SK-N-SH (cell line): ENCODE measurements around the gene TRMT1. TPM values are rescaled to one million over a fixed set of nuclear protein-coding genes. Genes with fewer than 3 reads are reported as not detected.
A peak's percentile ranks its signal among the peaks of the same experiment; 100 is the strongest.

Source experiments
- CTCF ChIA-PET: fragments of 300-600, 350-600 bp; formaldehyde crosslinking; extraction: SDS; loops from one replicate; lab custom pipeline; 2021; lab: Yijun Ruan, JAX
- POLR2A ChIA-PET: fragments of 350-600 bp; sonication (Branson Sonifier 250); formaldehyde crosslinking; extraction: SDS; loops from one replicate; lab custom pipeline; 2020; ENCODE audit warnings: antibody characterized with exemption, inconsistent platforms; lab: Yijun Ruan, JAX
- DNase-seq: peaks from one replicate; pipeline ENCODE4 v3.0.0; 2012
- H2AFZ ChIP-seq: fragments of 200-600 bp; sonication (generic); 2 replicates; pipeline ENCODE4 v1.8.1; 2016; ENCODE audit warnings: antibody characterized with exemption, mild to moderate bottlenecking, low read depth
- H3F3A ChIP-seq: fragments of 200-600 bp; sonication (generic); replicated peaks from 2 replicates; pipeline ENCODE3; 2016; ENCODE audit warnings: antibody characterized with exemption, mild to moderate bottlenecking; ENCODE audit not compliant: insufficient read depth
- H3K27ac ChIP-seq, 2 experiments: fragments of 200-500 bp in 1 of 2; fragments of 200-600 bp in 1 of 2; sonication (Bioruptor generic) in 1 of 2; sonication (generic), shearing (Covaris generic) in 1 of 2; 2 replicates each; pipeline versions ENCODE4 v1.5.1 to v1.6.1; 2014 to 2016; ENCODE audit warnings: low read depth in 2 of 2, inconsistent platforms in 1 of 2, low read length in 1 of 2, mild to moderate bottlenecking in 1 of 2, mixed read lengths in 1 of 2
- H3K27me3 ChIP-seq: fragments of 200-600 bp; sonication (generic), shearing (Covaris generic); 2 replicates; pipeline ENCODE4 v1.6.1; 2016; ENCODE audit warnings: mixed run types; ENCODE audit not compliant: insufficient read depth
- H3K36me3 ChIP-seq, 2 experiments: fragments of 200-500 bp in 1 of 2; fragments of 200-600 bp in 1 of 2; sonication (Bioruptor generic) in 1 of 2; sonication (generic) in 1 of 2; replicated peaks in 1 of 2; 2 replicates each; pipeline versions ENCODE3 to v1.5.1; 2014 to 2016; ENCODE audit warnings: low read length in 1 of 2, mild to moderate bottlenecking in 1 of 2; ENCODE audit not compliant: insufficient read depth in 2 of 2, control insufficient read depth in 1 of 2
- H3K4me1 ChIP-seq, 2 experiments: fragments of 200-500 bp in 1 of 2; fragments of 200-600 bp in 1 of 2; sonication (Bioruptor generic) in 1 of 2; sonication (generic), shearing (Covaris generic) in 1 of 2; 2 replicates each; pipeline versions ENCODE4 v1.5.1 to v1.6.1; 2014 to 2016; ENCODE audit warnings: low read depth in 1 of 2, low read length in 1 of 2, mixed run types in 1 of 2; ENCODE audit not compliant: insufficient read depth in 2 of 2, control insufficient read depth in 1 of 2
- H3K4me2 ChIP-seq: fragments of 200-600 bp; sonication (generic), shearing (Covaris generic); 2 replicates; pipeline ENCODE4 v1.6.1; 2017; ENCODE audit warnings: mixed run types
- H3K4me3 ChIP-seq, 2 experiments: fragments of 200-500 bp in 1 of 2; fragments of 200-600 bp in 1 of 2; sonication (Bioruptor generic) in 1 of 2; sonication (generic), shearing (Covaris generic) in 1 of 2; 2 replicates each; pipeline versions ENCODE4 v1.5.1 to v1.8.1; 2014 to 2016; ENCODE audit warnings: low read depth in 2 of 2, inconsistent platforms in 1 of 2, low read length in 1 of 2, mild to moderate bottlenecking in 1 of 2, mixed read lengths in 1 of 2, moderate library complexity in 1 of 2
- H3K79me2 ChIP-seq: fragments of 200-600 bp; sonication (generic); 2 replicates; pipeline ENCODE4 v1.8.1; 2017; ENCODE audit warnings: mild to moderate bottlenecking; ENCODE audit not compliant: insufficient read depth
- H3K9ac ChIP-seq: fragments of 200-600 bp; sonication (generic); 2 replicates; pipeline ENCODE4 v1.6.1; 2017; ENCODE audit warnings: mixed run types
- H3K9me2 ChIP-seq: fragments of 200-600 bp; sonication (generic); 2 replicates; pipeline ENCODE4 v1.6.1; 2017; ENCODE audit warnings: mixed run types
- H3K9me3 ChIP-seq: fragments of 200-600 bp; sonication (generic); 2 replicates; pipeline ENCODE4 v1.6.1; 2017; ENCODE audit warnings: mixed run types, mild to moderate bottlenecking, moderate library complexity
- H4K20me1 ChIP-seq: fragments of 200-600 bp; sonication (generic); 2 replicates; pipeline ENCODE4 v1.6.1; 2017; ENCODE audit warnings: mild to moderate bottlenecking, mixed run types; ENCODE audit not compliant: insufficient read depth
- CTCF ChIP-seq: fragments of 200-600 bp; sonication (generic); IDR thresholded peaks from 2 replicates; pipeline ENCODE4 v1.6.1; 2017; ENCODE audit warnings: antibody characterized with exemption, mild to moderate bottlenecking, moderate library complexity
- FOSL2 ChIP-seq: IDR thresholded peaks from 2 replicates; pipeline ENCODE4 v1.4.0; 2012; ENCODE audit warnings: low read depth, mild to moderate bottlenecking, moderate library complexity, borderline replicate concordance
- FOXM1 ChIP-seq: IDR thresholded peaks from 2 replicates; pipeline ENCODE4 v1.4.0; 2012; ENCODE audit warnings: low read depth, mild to moderate bottlenecking
- GATA2 ChIP-seq: sonication (generic); formaldehyde crosslinking; IDR thresholded peaks from 2 replicates; pipeline ENCODE4 v1.5.0; 2020; ENCODE audit warnings: mild to moderate bottlenecking, missing genetic modification reagents
- NFIC ChIP-seq: IDR thresholded peaks from 2 replicates; pipeline ENCODE4 v1.4.0; 2012; ENCODE audit warnings: borderline replicate concordance
- POLR2AphosphoS5 ChIP-seq: IDR thresholded peaks from 2 replicates; pipeline ENCODE4 v1.6.1; 2012; ENCODE audit warnings: low read depth, low read length
- RAD21 ChIP-seq: IDR thresholded peaks from 2 replicates; pipeline ENCODE4 v1.6.1; 2012; ENCODE audit warnings: mild to moderate bottlenecking, low read length
- TCF12 ChIP-seq: IDR thresholded peaks from 2 replicates; pipeline ENCODE4 v1.4.0; 2012
- USF1 ChIP-seq: IDR thresholded peaks from 2 replicates; pipeline ENCODE4 v1.4.0; 2012; ENCODE audit warnings: low read depth, borderline replicate concordance
- YY1 ChIP-seq: IDR thresholded peaks from 2 replicates; pipeline ENCODE4 v1.4.0; 2012; ENCODE audit warnings: low read depth, mild to moderate bottlenecking
- ZBTB33 ChIP-seq: IDR thresholded peaks from 2 replicates; pipeline ENCODE4 v1.4.0; 2012; ENCODE audit warnings: low read depth, borderline replicate concordance
- WGBS: methylation state at CpG from one replicate; pipeline ENCODE4 v1.1.6; 2017; ENCODE audit warnings: low lambda C conversion rate; 5-methylcytosine and 5-hydroxymethylcytosine counted together
- polyA plus RNA-seq, 3 experiments: library from polyadenylated mRNA; depleted of rRNA; stranded (reverse); fragments of >200 nt; gene quantifications; 2 replicates each; pipeline ENCODE4 v1.2.3, GENCODE V29; 2012

TRMT1 gene
- polyA plus RNA-seq, 1 of the 3 experiments (the other 2 are of a cell fraction): 64.9 TPM

- TF ChIP-seq TCF12: no peak
- TF ChIP-seq USF1: no peak
- no peak for TF ChIP-seq RAD21
- no peak for TF ChIP-seq POLR2AphosphoS5
- TF ChIP-seq YY1: no peak
- TF ChIP-seq GATA2 (CRISPR knock-in tag): no peak
- no peak for TF ChIP-seq FOXM1
- TF ChIP-seq, all 33 proteins: peak for 0
Observed at GRCh38 chr19:13133241-13133870, 16.8 kb upstream of the TRMT1 start (continued).

- DNase-seq: no peak
- H3K79me2 ChIP-seq: peaks cover 82% of the 10 kb centered on the region
- H3K9me2 ChIP-seq: no peaks in the 10 kb centered on the region
- H3K4me2 ChIP-seq: 0 out of 2 replicates have a peak overlapping the region, but pooled peaks have one; percentile 50
- ChIA-PET CTCF (interaction anchor here (1.3 kb wide), 1 partner anchor 20 kb away, joined by 3 read pairs; no protein-coding TSS in a partner anchor), POLR2A (no interaction called here)
- peak overlapping the region in 1 of 2 experiments; percentile 59; a peak in 2 of 4 replicates for H3K27ac ChIP-seq
- H3F3A ChIP-seq: peaks cover 24% of the 10 kb centered on the region
- H2AFZ ChIP-seq: no peak overlapping the region
- no peak overlapping the region for H3K9ac ChIP-seq
- WGBS: 56% methylated on average over 6 of the region's 8 CpGs
- H3K4me1 ChIP-seq: peaks cover 0 to 15% of the 10 kb centered on the region in 2 experiments; a peak in 2 of 4 replicates
- peaks cover 5 to 30% of the 10 kb centered on the region in 2 experiments for H3K36me3 ChIP-seq
- H3K9me3 ChIP-seq: no peaks in the 10 kb centered on the region
- no peaks in the 10 kb centered on the region for H3K27me3 ChIP-seq
- peaks cover 75% of the 10 kb centered on the region for H4K20me1 ChIP-seq
- H3K4me3 ChIP-seq: no peak overlapping the region
- TF ChIP-seq TCF12 (0 out of 2 replicates have a peak, but pooled peaks have one; percentile 23), FOSL2 (peak; percentile 4; the same call in 1 of the 2 replicates), CTCF (no peak), NFIC (no peak)
Observed at GRCh38 chr19:13132471-13133180, 16.1 kb upstream of the TRMT1 start.

GRCh38 chr19:13130886-13131490, 14.4 kb upstream of the TRMT1 start:
- peak overlapping the region in 1 of 2 experiments; percentile 59; a peak in 1 of 4 replicates for H3K27ac ChIP-seq
- H2AFZ ChIP-seq: no peak overlapping the region
- POLR2A ChIA-PET: no interaction called here
- no peaks in the 10 kb centered on the region for H3K27me3 ChIP-seq
- peaks cover 4 to 19% of the 10 kb centered on the region in 2 experiments for H3K36me3 ChIP-seq
- H3F3A ChIP-seq: peaks cover 24% of the 10 kb centered on the region
- no peaks in the 10 kb centered on the region for H3K9me2 ChIP-seq
- no peak for DNase-seq
- H3K4me2 ChIP-seq: no peak overlapping the region
- H3K9ac ChIP-seq: no peak overlapping the region
- no peak for TF ChIP-seq ZBTB33
- H3K79me2 ChIP-seq: peaks cover 88% of the 10 kb centered on the region
- no peaks in the 10 kb centered on the region for H3K9me3 ChIP-seq
- no peak overlapping the region for H3K4me3 ChIP-seq
- CTCF ChIA-PET: interaction anchor here (1.0 to 1.3 kb wide), 4 partner anchors 14 to 166 kb away, joined by 3 read pairs; no protein-coding TSS in a partner anchor
- WGBS: 98% methylated on average over 3 of the region's 3 CpGs
- H3K4me1 ChIP-seq: peaks cover 0 to 15% of the 10 kb centered on the region in 2 experiments; a peak in 2 of 4 replicates
- H4K20me1 ChIP-seq: peaks cover 89% of the 10 kb centered on the region
